Peyer's patch (tissue), 4 donors: ENCODE measurements around the gene CDK11A. TPM values are rescaled to one million over a fixed set of nuclear protein-coding genes. Genes with fewer than 3 reads are reported as not detected.

Experiments used
- DNase-seq, 3 donors: peaks; one replicate each; pipeline ENCODE4 v3.0.0-alpha.2; 2017 to 2019
- H3K27ac ChIP-seq, 4 donors: fragments of 200-600 bp; sonication (generic); one replicate each; pipeline ENCODE4 v1.5.1; 2016 to 2019
- H3K27me3 ChIP-seq, 2 donors: fragments of 200-600 bp; sonication (generic); one replicate each; pipeline ENCODE4 v1.5.1; 2019
- H3K36me3 ChIP-seq, 3 donors: fragments of 200-600 bp; sonication (generic); one replicate each; pipeline ENCODE4 v1.5.1; 2016 to 2019
- H3K4me1 ChIP-seq, 4 donors: fragments of 200-600 bp; sonication (generic); one replicate each; pipeline ENCODE4 v1.5.1; 2016 to 2019
- H3K4me3 ChIP-seq, 4 donors: fragments of 200-600 bp; sonication (generic); 1 replicate in 3 of 4; 2 replicates in 1 of 4; pipeline ENCODE4 v1.5.1; 2016 to 2019; ENCODE audit warnings: mild to moderate bottlenecking in 1 of 4
- H3K9me3 ChIP-seq, 4 donors: fragments of 200-600 bp; sonication (generic); one replicate each; pipeline ENCODE4 v1.5.1; 2016 to 2019; ENCODE audit warnings: mild to moderate bottlenecking in 1 of 4
- CTCF ChIP-seq, 6 experiments: fragments of 450-650 bp in 4 of 6; fragments of 200-600 bp in 2 of 6; sonication (generic) in 1 of 6; IDR thresholded peaks; one replicate each; pipeline ENCODE4 v1.5.1; 2017 to 2019; ENCODE audit warnings: antibody characterized with exemption in 6 of 6, mild to moderate bottlenecking in 3 of 6, moderate library complexity in 1 of 6
- POLR2A ChIP-seq, 2 donors: fragments of 450-650 bp; IDR thresholded peaks; one replicate each; pipeline ENCODE4 v1.5.1; 2017; ENCODE audit warnings: antibody characterized with exemption in 2 of 2, mild to moderate bottlenecking in 2 of 2, moderate library complexity in 2 of 2
- total RNA-seq, 4 donors: library from RNA; depleted of rRNA; stranded (reverse); fragments of >200 nt; gene quantifications; one replicate each; pipeline ENCODE4 v1.1.0, GENCODE V29; 2016

The CDK11A gene
- total RNA-seq, 4 donors from 2014 or later: 129 to 269 (median 199) TPM

- Histone ChIP-seq H3K4me1 (peaks cover 0 to under 1% (median 0%) of the 10 kb centered on the region in 4 donors), H3K4me3 (no peak overlapping the region), H3K27ac (no peak overlapping the region), H3K9me3 (no peaks in the 10 kb centered on the region), H3K36me3 (peaks cover 0 to 60% (median 0%) of the 10 kb centered on the region in 3 donors), H3K27me3 (no peaks in the 10 kb centered on the region)
- TF ChIP-seq POLR2A (IDR thresholded peaks at IDR 0.05) (no peak), CTCF (IDR thresholded peaks at IDR 0.05) (no peak)
- DNase-seq: peak in 1 of 3 donors; percentile 35
These were observed 40.8 kb upstream of the CDK11A start for GRCh38 chr1:1764876-1765470.

GRCh38 chr1:1763657-1764621 lies 39.8 kb upstream of the CDK11A start:
- DNase-seq: peak in 1 of 3 donors; percentile 45
- H3K4me1 ChIP-seq: peaks cover 0 to 10% (median 3%) of the 10 kb centered on the region in 4 donors
- H3K9me3 ChIP-seq: no peaks in the 10 kb centered on the region
- peaks cover 0 to 70% (median 0%) of the 10 kb centered on the region in 3 donors for H3K36me3 ChIP-seq
- no peak overlapping the region for H3K27ac ChIP-seq
- H3K27me3 ChIP-seq: no peaks in the 10 kb centered on the region
- H3K4me3 ChIP-seq: no peak overlapping the region
- TF ChIP-seq POLR2A (IDR thresholded peaks at IDR 0.05): no peak
- TF ChIP-seq CTCF (IDR thresholded peaks at IDR 0.05): no peak

- peak in 2 of 3 donors; percentile 12 to 41 for DNase-seq
- Histone ChIP-seq H3K36me3 (peaks cover 0 to 75% (median 0%) of the 10 kb centered on the region in 3 donors), H3K9me3 (no peaks in the 10 kb centered on the region), H3K27me3 (no peaks in the 10 kb centered on the region), H3K4me3 (no peak overlapping the region), H3K27ac (no peak overlapping the region), H3K4me1 (peaks cover 0 to 26% (median 6%) of the 10 kb centered on the region in 4 donors)
- TF ChIP-seq CTCF (IDR thresholded peaks at IDR 0.05): no peak
- TF ChIP-seq POLR2A (IDR thresholded peaks at IDR 0.05): no peak
These were observed 37.6 kb upstream of the CDK11A start for GRCh38 chr1:1761504-1762376.

GRCh38 chr1:1760715-1761114 lies 36.6 kb upstream of the CDK11A start:
- no peak overlapping the region for H3K27ac ChIP-seq
- TF ChIP-seq CTCF (IDR thresholded peaks at IDR 0.05): no peak
- no peak for TF ChIP-seq POLR2A (IDR thresholded peaks at IDR 0.05)

GRCh38 chr1:1760345-1760650 lies 36.1 kb upstream of the CDK11A start:
- Histone ChIP-seq H3K27ac (peak overlapping the region in 2 of 4 donors; percentile 84 to 91), H3K4me3 (no peak overlapping the region)
- no peak for DNase-seq

More at GRCh38 chr1:1760715-1761114, 36.6 kb upstream of the CDK11A start:
- Histone ChIP-seq H3K27me3 (no peaks in the 10 kb centered on the region), H3K4me1 (peaks cover 0 to 26% (median 6%) of the 10 kb centered on the region in 4 donors), H3K4me3 (no peak overlapping the region), H3K36me3 (peaks cover 0 to 85% (median 0%) of the 10 kb centered on the region in 3 donors), H3K9me3 (no peaks in the 10 kb centered on the region)
- DNase-seq: no peak

More at GRCh38 chr1:1760345-1760650, 36.1 kb upstream of the CDK11A start:
- Histone ChIP-seq H3K9me3 (no peaks in the 10 kb centered on the region), H3K36me3 (peaks cover 0 to 89% (median 0%) of the 10 kb centered on the region in 3 donors), H3K27me3 (no peaks in the 10 kb centered on the region), H3K4me1 (peaks cover 0 to 26% (median 6%) of the 10 kb centered on the region in 4 donors)
- no peak for TF ChIP-seq POLR2A (IDR thresholded peaks at IDR 0.05)
- TF ChIP-seq CTCF (IDR thresholded peaks at IDR 0.05): no peak
